AG09319 (cell line): ENCODE results near the gene HPCAL4.

Experiments
- DNase-seq: peaks from one replicate; pipeline ENCODE4 v3.0.0-alpha.2; 2010; ENCODE audit warnings: low read depth; ENCODE audit errors: extremely low read depth
- TF ChIP-seq, protein P1 (sequence below): IDR thresholded peaks from 2 replicates; pipeline ENCODE4 v1.5.1; 2011; ENCODE audit warnings: low read depth, mild to moderate bottlenecking, inconsistent platforms, low read length, moderate library complexity

The HPCAL4 gene

GRCh38 chr1:39670689-39671088, 20.5 kb downstream of the HPCAL4 start:
- TF ChIP-seq, protein P1, sequence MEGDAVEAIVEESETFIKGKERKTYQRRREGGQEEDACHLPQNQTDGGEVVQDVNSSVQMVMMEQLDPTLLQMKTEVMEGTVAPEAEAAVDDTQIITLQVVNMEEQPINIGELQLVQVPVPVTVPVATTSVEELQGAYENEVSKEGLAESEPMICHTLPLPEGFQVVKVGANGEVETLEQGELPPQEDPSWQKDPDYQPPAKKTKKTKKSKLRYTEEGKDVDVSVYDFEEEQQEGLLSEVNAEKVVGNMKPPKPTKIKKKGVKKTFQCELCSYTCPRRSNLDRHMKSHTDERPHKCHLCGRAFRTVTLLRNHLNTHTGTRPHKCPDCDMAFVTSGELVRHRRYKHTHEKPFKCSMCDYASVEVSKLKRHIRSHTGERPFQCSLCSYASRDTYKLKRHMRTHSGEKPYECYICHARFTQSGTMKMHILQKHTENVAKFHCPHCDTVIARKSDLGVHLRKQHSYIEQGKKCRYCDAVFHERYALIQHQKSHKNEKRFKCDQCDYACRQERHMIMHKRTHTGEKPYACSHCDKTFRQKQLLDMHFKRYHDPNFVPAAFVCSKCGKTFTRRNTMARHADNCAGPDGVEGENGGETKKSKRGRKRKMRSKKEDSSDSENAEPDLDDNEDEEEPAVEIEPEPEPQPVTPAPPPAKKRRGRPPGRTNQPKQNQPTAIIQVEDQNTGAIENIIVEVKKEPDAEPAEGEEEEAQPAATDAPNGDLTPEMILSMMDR: no peak
- DNase-seq: no peak

- DNase-seq: no peak
- TF ChIP-seq, protein P1: no peak
Measured at GRCh38 chr1:39668894-39669293, 22.3 kb downstream of the HPCAL4 start.

DNA sequence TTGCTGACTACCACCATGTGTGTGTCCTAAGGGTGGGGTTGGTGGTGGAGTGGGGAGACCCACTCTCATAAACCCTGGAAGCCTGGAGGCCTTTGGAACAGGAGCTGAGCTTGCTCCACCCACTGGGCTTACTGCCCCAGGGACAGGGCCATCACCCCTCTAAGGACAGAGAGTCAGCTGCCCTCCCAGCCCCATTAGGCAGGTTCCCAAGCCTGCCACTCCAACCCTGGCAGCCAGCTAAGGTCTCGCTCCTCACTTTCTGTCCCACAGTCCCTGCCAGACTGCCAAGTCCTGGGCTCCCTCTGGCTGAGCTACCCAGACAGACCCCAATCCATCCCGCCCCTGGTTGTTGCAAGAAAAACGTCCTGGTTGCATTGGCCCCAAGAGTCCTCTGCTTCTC, 23.1 kb downstream of the HPCAL4 start:
- TF ChIP-seq, protein P1: no peak
- no peak for DNase-seq

- no peak for DNase-seq
- TF ChIP-seq, protein P1: no peak
Measured at GRCh38 chr1:39666772-39667171, 24.5 kb downstream of the HPCAL4 start.

DNA sequence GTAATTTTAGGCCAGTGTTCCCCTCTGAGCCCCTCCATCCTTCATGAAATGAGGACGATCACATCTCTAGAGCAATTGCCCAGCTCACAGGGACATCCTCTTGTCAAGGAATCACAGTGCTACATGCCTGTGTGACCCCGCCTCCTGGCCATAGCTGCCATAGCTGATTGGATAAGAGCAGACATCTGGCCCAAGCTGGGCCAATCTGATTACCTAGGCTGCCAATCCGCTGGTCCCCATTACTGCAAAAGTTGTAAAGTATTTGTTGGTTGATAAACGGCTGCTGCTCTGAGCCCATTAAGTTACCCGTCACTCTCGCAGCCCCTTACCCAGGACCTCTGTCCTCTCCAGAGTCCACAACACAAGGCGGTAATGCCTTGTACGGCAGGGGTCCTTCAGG, 27.7 kb downstream of the HPCAL4 start:
- DNase-seq: no peak
- TF ChIP-seq, protein P1: no peak

GRCh38 chr1:39662861-39663260, 28.4 kb downstream of the HPCAL4 start:
- TF ChIP-seq, protein P1: no peak
- DNase-seq: no peak

- TF ChIP-seq, protein P1: no peak
- DNase-seq: no peak
Measured at GRCh38 chr1:39659538-39659937, 31.7 kb downstream of the HPCAL4 start.

- TF ChIP-seq, protein P1: no peak
- DNase-seq: no peak
Measured at GRCh38 chr1:39659110-39659509, 32.1 kb downstream of the HPCAL4 start.
